ENCODE results near the gene NCAPG2.

DNA sequence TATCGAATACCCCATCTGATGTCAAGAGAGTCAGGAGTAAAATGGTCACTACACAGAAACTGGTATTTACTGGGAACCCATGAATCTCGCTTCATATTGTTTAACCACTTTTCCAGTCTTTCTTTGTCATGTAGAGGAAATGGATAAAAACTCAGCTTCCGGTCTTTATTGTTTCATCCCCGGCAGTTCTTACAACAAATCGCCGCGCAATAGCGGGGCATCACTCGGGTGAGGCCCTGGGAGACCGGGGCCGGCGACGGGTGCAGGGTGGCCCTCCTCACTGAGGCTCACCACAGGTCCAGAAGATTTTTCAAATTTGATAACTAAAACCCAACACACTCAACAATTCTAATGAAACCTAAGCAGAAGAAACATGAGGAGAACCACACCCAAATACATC lies 81.4 kb downstream of the NCAPG2 start:
- TF ChIP-seq, protein P1, sequence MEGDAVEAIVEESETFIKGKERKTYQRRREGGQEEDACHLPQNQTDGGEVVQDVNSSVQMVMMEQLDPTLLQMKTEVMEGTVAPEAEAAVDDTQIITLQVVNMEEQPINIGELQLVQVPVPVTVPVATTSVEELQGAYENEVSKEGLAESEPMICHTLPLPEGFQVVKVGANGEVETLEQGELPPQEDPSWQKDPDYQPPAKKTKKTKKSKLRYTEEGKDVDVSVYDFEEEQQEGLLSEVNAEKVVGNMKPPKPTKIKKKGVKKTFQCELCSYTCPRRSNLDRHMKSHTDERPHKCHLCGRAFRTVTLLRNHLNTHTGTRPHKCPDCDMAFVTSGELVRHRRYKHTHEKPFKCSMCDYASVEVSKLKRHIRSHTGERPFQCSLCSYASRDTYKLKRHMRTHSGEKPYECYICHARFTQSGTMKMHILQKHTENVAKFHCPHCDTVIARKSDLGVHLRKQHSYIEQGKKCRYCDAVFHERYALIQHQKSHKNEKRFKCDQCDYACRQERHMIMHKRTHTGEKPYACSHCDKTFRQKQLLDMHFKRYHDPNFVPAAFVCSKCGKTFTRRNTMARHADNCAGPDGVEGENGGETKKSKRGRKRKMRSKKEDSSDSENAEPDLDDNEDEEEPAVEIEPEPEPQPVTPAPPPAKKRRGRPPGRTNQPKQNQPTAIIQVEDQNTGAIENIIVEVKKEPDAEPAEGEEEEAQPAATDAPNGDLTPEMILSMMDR (IDR thresholded peaks at IDR 0.05) = no peak
- TF ChIP-seq POLR2A (IDR thresholded peaks at IDR 0.05) = no peak
